HL-60/S4 treated with phorbol 12-myristate 13-acetate at 8.2 ng/mL for 4 days and 3 days (cell line): ENCODE measurements around the gene WSCD2.

Source experiments
- in situ Hi-C: fragments of 300-500 bp; cut with MboI; formaldehyde crosslinking; loops from 2 replicates; pipeline ENCODE4 v1.15.0; 2022; ENCODE audit warnings: low sequenced_read_pairs

WSCD2 gene

GRCh38 chr12:108297424-108297823 lies 168.3 kb downstream of the WSCD2 start:
- in situ Hi-C loops, result no loop called here

- in situ Hi-C loops, result no loop called here
Measured at GRCh38 chr12:108297895-108298760, 169.0 kb downstream of the WSCD2 start.

- in situ Hi-C loops, result no loop called here
Measured at GRCh38 chr12:108298761-108299275, 169.7 kb downstream of the WSCD2 start.

DNA sequence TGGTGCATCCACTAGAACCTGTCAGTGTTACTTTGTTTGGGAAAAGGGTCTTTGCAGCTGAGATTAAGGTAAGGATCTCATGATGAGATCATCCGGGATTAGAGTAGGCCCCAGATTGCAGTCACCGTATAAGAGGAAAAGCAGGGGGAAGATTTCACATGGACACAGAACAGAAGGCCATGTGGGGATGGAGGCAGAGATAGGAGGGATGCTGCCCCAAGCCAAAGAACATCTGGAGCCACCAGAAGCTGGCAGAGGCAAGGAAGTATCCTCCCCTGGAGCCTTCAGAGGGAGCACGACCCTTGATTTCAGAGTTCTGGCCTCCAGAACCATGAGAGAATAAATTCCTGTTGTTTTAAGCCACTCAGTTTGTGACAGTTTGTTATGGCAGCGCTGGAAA lies 170.4 kb downstream of the WSCD2 start:
- in situ Hi-C loops, result no loop called here
